ENCODE results near the gene SLC18A2.
"Not testable (repeated sequence)": the region's sequence is repeated elsewhere in the genome, so short reads cannot be mapped to it uniquely, and the experiment has no call there.

Gene SLC18A2

DNA sequence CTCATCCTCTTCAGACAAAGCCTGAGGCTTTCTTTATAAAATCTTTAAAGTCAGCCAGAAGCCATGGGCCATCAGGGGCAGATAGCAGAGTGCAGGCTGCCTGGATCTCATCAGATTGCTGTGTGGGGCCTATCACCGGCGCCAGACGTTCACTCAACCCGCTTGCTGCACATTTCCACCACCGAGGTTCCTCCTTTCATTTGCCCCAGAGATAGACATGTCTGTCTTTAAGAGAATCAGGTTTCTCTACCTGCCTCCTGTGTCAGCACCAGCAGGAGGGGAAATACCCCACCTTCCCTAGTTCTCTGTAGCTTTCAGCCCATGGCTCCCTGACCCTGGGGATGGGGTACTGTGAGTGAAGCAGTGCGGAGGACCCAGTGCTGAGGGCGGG lies 22.0 kb downstream of the SLC18A2 start:
- no peak for DNase-seq (ENCODE audit: low spot score)

- no peak for DNase-seq (ENCODE audit: low spot score)
These were observed 23.9 kb downstream of the SLC18A2 start for GRCh38 chr10:117264782-117265181.

DNA sequence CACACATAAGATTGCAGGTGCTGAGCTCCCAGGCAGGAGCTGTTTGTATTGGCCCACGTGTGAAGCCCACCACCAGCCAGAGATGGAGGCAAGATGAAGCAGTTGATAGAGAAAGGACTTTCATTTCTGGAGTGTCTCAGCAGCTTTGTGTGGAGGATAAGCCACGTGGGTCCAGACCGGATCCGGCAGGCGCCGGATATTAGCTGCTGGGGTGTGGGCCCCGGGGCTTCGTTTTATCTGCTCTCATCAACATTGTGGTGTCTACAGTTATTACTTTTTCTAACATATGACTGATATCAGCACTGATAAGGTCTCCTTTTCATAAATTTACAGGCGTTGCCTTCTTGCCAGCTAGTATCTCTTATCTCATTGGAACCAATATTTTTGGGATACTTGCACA lies 25.5 kb downstream of the SLC18A2 start:
- no peak for DNase-seq (ENCODE audit: low spot score)

DNA sequence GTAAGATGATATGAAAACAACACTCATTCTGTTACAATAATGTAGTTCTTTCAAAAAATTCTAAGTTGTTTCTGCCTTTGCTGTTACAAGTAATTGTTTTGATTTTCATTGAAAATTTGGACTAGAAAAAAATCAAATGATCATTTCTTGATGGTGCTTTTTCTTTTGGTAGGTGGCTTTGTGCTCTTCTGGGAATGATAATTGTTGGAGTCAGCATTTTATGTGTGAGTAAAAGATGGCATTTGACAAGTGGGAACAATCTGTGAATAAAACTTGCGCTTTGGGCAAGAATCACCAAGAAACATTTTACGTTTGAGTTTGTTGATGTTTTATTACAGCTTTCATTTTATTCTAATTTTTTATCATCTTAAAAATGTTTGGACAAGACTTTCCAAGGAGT lies 25.9 kb downstream of the SLC18A2 start:
- no peak for DNase-seq (ENCODE audit: low spot score)

DNA sequence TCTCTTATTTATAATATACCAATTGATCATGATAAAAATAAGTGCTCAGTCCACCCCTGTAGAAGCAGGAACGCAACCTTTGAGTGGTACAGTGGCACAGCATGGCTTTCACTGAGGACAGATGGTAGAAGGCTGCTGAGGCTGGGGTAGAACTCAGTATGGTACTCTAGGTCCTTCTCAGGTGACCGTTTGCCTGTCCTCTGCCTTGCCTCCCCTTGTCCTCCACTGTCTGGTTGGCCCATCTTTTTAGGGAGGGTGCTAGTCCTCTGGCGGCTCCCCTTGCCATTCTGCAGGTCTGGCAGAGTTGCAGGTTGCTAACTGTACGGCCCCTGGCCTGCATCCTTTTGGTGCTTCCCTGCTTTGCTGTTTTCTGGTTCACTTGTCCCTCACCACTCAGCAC lies 27.3 kb downstream of the SLC18A2 start:
- DNase-seq (ENCODE audit: low spot score) = no peak

DNA sequence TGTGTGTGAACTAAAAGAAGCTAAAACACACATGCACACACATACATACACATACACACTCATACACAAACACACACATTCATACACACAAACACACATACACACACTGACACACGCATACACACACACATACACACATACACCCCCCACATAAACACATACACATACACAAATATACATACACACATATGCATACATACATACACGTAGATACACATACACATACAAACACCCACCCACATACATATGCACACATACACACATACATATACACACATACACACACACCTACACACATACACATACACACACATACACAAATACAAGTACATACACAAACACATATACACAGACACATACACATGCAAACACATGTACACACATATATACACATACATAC lies 28.0 kb downstream of the SLC18A2 start:
- DNase-seq (ENCODE audit: low spot score) = no peak

DNA sequence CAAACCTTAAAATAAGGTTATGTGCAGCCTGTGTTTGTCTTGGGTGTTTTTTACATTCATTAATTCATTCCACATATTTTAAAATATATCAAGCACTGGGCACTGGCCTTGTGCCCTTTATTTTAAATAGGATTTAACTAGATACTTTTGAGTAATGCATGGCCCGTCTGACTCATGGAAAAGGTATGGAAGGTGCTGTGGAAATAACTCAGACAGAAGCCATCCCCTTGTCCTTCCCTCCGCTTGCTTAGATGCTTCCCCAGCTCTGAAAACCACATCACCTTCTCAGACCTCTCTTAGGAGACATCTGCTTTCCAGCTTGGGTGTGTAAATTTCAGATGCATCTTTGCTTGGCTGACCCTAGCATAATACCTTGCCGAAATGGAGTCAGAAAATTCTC lies 30.5 kb downstream of the SLC18A2 start:
- peak; percentile 65 for DNase-seq (ENCODE audit: low spot score)

DNA sequence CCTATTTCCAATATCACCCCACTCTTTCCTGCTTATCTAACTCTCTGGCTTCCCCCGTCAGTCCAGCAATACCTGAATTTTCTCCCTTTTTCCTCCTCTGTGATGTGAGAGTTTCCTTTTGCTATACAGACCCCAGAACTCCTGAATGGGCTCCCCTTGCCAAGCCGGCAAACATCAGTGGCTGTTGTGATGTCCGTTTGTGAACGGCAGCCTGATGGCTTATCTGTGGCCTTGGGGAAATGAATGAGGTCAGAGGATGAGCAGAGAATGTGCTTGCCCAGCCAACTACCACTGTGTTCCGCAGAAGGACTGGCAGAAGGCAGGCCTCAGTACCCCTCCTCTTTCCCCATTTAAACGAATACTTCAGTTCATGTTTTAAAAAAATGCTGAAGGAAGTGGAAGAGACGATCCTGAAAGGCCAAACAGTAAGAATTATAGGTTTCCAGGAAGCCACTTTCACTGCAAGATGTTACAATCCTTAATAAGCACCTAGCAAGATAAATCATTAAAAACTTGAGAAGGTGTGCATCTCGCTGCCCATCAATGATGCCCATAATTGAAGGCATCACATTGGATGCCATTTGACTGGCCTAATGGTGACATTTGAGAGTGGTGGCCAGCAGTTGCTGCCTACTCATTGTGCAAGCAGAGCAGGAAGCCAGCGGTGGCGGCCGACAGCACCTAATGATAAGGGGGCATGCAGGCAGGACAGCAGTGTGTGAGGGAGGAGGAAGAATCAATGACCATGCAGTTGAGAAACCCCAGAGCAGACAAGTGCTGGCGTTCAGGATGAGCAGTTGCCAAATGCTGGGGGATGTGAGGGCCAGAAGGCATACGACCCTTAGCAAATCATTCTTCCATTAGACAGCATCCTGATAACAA lies 31.5 kb downstream of the SLC18A2 start:
- DNase-seq (ENCODE audit: low spot score) = no peak

GRCh38 chr10:117273980-117274379 lies 33.1 kb downstream of the SLC18A2 start:
- no peak for DNase-seq (ENCODE audit: low spot score)

- no peak for DNase-seq (ENCODE audit: low spot score)
These were observed 33.6 kb downstream of the SLC18A2 start for GRCh38 chr10:117274509-117274908.

DNA sequence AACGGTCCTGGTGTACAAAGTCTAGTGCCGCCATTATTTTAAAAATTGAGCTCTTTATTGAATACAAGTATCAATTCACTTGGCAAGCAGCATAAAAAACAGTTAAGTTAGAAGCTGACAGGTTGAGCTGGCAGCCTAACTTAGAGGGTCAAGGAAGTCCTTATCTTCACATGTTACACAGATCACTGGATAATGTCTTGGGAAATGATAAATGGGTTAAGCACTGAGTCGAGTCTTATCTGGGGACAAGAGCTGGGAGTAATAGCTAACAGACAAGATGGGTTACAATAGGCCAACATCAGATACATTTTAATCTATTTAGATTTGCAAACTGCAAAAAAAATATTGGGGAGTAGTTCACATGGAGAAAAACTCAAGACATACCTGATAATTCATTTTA lies 34.2 kb downstream of the SLC18A2 start:
- no peak for DNase-seq (ENCODE audit: low spot score)

GRCh38 chr10:117277675-117278074 lies 36.8 kb downstream of the SLC18A2 start:
- no peak for DNase-seq (ENCODE audit: low spot score)

DNA sequence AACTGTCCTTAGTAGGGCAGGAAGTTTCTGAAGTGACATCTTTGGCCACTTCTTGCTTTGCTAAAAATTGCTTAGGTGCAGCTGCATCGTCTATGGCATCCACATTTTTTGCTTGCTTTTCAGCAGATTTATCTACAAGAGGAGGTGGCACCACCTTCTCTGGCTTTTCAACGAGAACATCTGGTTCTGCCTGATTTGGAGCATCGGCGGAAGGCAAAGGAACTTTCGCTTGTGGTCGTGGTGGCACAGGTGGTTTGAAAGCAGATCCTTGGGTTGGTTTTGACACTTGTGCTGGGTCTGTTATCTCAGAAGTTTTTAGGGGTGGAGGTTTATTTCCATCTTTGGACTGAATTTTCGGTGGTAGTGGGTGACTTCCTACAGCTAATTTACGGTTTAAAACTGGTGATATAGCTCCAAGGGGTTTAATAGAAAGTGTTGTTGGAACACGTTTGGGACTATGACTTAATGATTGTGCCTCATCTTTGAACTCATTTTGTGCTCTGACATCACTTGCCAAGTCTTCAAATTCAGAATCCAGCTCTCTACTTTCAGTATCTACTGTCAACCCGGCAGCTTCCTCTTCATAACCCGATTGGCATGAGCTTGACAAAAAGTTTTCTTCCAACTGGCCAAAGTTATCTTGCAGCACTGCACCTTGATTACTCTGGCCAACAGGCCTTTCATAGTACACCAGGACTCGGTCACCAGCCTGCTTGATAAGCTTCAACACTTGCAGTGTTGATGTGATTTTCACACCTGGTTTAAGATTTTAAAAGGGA lies 44.0 kb downstream of the SLC18A2 start:
- DNase-seq (ENCODE audit: low spot score) = no peak

DNA sequence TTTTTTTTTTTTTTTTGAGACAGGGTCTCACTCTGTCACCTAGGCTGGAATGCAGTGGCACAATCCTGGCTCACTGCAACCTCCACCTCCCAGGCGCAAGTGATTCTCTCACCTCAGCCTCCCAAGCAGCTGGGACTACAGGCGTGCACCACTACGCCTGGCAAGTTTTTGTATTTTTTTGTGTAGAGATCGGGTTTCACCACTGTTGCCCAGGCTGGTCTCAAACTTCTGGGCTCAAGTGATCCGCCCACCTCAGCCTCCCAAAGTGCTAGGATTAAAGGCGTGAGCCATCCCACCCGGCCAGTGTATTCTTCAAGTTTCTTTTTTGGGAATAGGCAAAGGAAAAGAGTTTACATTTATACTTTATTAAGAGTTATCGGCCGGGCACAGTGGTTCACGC lies 50.0 kb downstream of the SLC18A2 start:
- DNase-seq (ENCODE audit: low spot score) = not testable (repeated sequence)

GRCh38 chr10:117294039-117294645 lies 53.2 kb downstream of the SLC18A2 start:
- no peak for DNase-seq (ENCODE audit: low spot score)

GRCh38 chr10:117294735-117295134 lies 53.8 kb downstream of the SLC18A2 start:
- DNase-seq (ENCODE audit: low spot score) = no peak

- no peak for DNase-seq (ENCODE audit: low spot score)
These were observed 57.3 kb downstream of the SLC18A2 start for GRCh38 chr10:117298219-117298618.

DNA sequence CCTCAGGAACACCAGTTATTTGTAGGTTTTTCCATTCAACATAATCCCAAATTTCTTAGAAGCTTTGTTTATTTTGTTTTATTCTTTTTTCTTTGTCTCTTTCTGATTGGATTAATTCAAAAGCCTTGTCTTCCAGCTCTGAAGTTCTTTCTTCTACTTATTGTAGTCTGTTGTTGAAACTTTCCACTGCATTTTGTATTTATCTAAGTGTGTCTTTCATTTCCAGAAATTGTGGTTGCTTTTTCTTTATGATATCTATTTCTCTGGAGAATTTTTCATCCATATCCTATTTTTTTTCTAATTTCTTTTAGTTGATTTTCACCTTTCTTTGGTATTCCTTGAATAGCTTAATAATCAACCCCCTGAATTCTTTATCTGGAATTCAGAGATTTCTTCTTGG lies 58.5 kb downstream of the SLC18A2 start:
- no peak for DNase-seq (ENCODE audit: low spot score)

DNA sequence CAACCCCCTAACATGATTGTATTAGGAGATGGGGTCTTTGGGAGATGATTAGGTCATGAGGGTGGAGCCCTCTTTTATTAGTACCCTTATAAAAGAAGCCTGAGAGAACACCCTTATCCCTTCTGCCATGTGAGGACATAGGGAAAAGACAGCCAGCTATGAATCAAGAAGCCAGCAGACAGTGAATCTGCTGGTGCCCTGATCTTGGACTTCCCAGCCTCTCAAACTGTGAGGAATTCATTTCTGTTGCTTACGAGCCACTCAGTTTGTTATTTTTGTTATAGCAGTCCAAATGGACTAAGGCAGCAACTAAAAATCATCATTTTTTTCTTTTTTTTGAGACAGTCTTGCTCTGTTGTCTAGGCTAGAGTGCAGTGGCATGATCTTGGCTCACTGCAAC lies 59.8 kb downstream of the SLC18A2 start:
- DNase-seq (ENCODE audit: low spot score) = no peak

GRCh38 chr10:117303451-117303850 lies 62.5 kb downstream of the SLC18A2 start:
- DNase-seq (ENCODE audit: low spot score) = not testable (repeated sequence)

DNA sequence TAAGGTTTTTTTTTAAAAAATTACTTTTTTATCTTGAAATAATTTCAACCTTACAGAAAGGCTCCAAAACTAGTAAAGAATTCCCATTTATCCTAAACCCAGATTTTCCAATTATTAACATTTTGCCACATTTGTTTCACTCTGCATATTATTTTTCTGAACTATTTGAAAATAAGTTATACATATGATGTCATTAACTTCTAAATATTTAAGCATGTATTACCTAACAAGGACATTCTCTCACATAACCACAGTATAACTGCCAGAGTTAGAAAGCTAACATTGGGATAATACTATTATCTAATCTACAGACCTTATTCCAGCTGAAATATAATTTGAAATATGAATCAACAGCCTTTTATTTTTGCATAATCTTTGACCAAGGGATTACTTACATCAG lies 65.8 kb downstream of the SLC18A2 start:
- no peak for DNase-seq (ENCODE audit: low spot score)

GRCh38 chr10:117311261-117311660 lies 70.3 kb downstream of the SLC18A2 start:
- DNase-seq (ENCODE audit: low spot score) = peak; percentile 6

DNA sequence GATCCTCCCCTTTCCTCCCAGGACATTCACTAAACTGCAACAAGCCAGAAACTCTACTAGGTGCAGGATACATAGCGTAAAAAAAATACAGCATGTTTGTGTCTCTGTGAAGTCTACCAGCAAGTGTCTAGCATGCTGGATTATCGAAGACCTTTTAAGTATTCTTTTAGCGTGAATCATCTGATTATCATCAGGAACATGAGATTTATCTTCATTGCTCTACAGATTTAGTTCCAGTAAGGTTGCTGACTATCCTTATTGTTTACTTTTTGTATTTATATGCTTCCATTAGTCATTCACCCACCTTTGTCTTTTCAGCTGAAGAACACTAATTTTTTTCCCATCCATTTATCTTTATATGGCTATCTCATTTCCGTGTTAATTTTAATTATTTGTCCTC lies 71.5 kb downstream of the SLC18A2 start:
- DNase-seq (ENCODE audit: low spot score) = no peak
